Sigmoid colon (tissue), 4 donors: ENCODE data around the gene RELL1.

Experiments
- CTCF ChIP-seq, 4 experiments: fragments of 450-650 bp in 3 of 4; fragments of 200-600 bp in 1 of 4; IDR thresholded peaks; one replicate each; pipeline ENCODE4 v1.5.1; 2016 to 2019; ENCODE audit warnings: antibody characterized with exemption in 4 of 4, mild to moderate bottlenecking in 3 of 4, moderate library complexity in 2 of 4
- EP300 ChIP-seq, 4 donors: sonication (generic); formaldehyde crosslinking; IDR thresholded peaks; one replicate each; pipeline ENCODE4 v1.6.1; 2017; ENCODE audit warnings: antibody characterized with exemption in 4 of 4
- POLR2A ChIP-seq, 2 donors: fragments of 450-650 bp; IDR thresholded peaks; one replicate each; pipeline ENCODE4 v1.6.1; 2016; ENCODE audit warnings: antibody characterized with exemption in 2 of 2, mild to moderate bottlenecking in 2 of 2, moderate library complexity in 2 of 2
- POLR2AphosphoS5 ChIP-seq, 4 donors: sonication (generic); formaldehyde crosslinking; IDR thresholded peaks; one replicate each; pipeline ENCODE4 v1.6.1; 2017; ENCODE audit warnings: antibody characterized with exemption in 4 of 4

GRCh38 chr4:37584493-37585060 is 101.6 kb downstream of the RELL1 start:
- TF ChIP-seq CTCF (IDR thresholded peaks at IDR 0.05) (no peak), POLR2AphosphoS5 (IDR thresholded peaks at IDR 0.05) (no peak), POLR2A (IDR thresholded peaks at IDR 0.05) (no peak), EP300 (IDR thresholded peaks at IDR 0.05) (no peak)
